ENCODE data around the gene PRSS38. TPM values are rescaled to one million over a fixed set of nuclear protein-coding genes. Genes with fewer than 3 reads are reported as not detected.
"Not testable (repeated sequence)": the region's sequence is repeated elsewhere in the genome, so short reads cannot be mapped to it uniquely, and the experiment has no call there.

Gene PRSS38
- total RNA-seq, 2 donors from 2014 or later: not detected

- WGBS, 2 experiments (ENCODE audit: insufficient coverage in 1 of 2, insufficient read length in 1 of 2): 87 to 92% methylated on average over 2 to 9 of the region's 10 CpGs
- H3K9ac ChIP-seq (ENCODE audit: extremely low read depth, low read length, poor library complexity, severe bottlenecking): no peak overlapping the region
- peaks cover 14% of the 10 kb centered on the region for H3K9me3 Mint-ChIP-seq
- no peak overlapping the region for H3K27ac Mint-ChIP-seq
- no peak overlapping the region for H3K4me3 ChIP-seq (ENCODE audit: low read length)
- no peaks in the 10 kb centered on the region for H3K27me3 Mint-ChIP-seq (ENCODE audit: insufficient read depth)
- DNase-seq: no peak
- H3K36me3 Mint-ChIP-seq (ENCODE audit: low read depth): no peaks in the 10 kb centered on the region
- H3K36me3 ChIP-seq (ENCODE audit: control insufficient read depth, insufficient read depth, low read length): no peaks in the 10 kb centered on the region
- TF ChIP-seq CTCF (conservative IDR thresholded peaks at IDR 0.05): no peak
- H3K4me1 Mint-ChIP-seq: no peaks in the 10 kb centered on the region
- peaks cover 14% of the 10 kb centered on the region for H3K27me3 ChIP-seq (ENCODE audit: control insufficient read depth, insufficient read depth, low read length, poor library complexity, severe bottlenecking)
- no peak overlapping the region for H3K27ac ChIP-seq (ENCODE audit: low read depth, low read length)
- H3K4me1 ChIP-seq (ENCODE audit: control insufficient read depth, insufficient read depth, low read length): no peaks in the 10 kb centered on the region
- peaks cover 6% of the 10 kb centered on the region for H3K9me3 ChIP-seq (ENCODE audit: control insufficient read depth, low read length)
- H3K4me3 Mint-ChIP-seq: no peak overlapping the region
Measured at GRCh38 chr1:227846265-227846858, 30.9 kb downstream of the PRSS38 start.

- not testable (repeated sequence) for H3K36me3 Mint-ChIP-seq (ENCODE audit: low read depth); H3K27me3 Mint-ChIP-seq (ENCODE audit: insufficient read depth); H3K4me3 Mint-ChIP-seq; H3K4me1 Mint-ChIP-seq; DNase-seq; H3K36me3 ChIP-seq (ENCODE audit: control insufficient read depth, insufficient read depth, low read length); H3K9ac ChIP-seq (ENCODE audit: extremely low read depth, low read length, poor library complexity, severe bottlenecking); H3K27ac Mint-ChIP-seq; H3K9me3 ChIP-seq (ENCODE audit: control insufficient read depth, low read length); H3K4me3 ChIP-seq (ENCODE audit: low read length); H3K4me1 ChIP-seq (ENCODE audit: control insufficient read depth, insufficient read depth, low read length); H3K27ac ChIP-seq (ENCODE audit: low read depth, low read length)
- WGBS, 2 experiments (ENCODE audit: insufficient coverage in 1 of 2, insufficient read length in 1 of 2): 79 to 83% methylated on average over 3 to 4 of the region's 4 CpGs
- H3K9me3 Mint-ChIP-seq: peaks cover 14% of the 10 kb centered on the region
- peaks cover 14% of the 10 kb centered on the region for H3K27me3 ChIP-seq (ENCODE audit: control insufficient read depth, insufficient read depth, low read length, poor library complexity, severe bottlenecking)
Measured at GRCh38 chr1:227847046-227847445, 31.6 kb downstream of the PRSS38 start.

GRCh38 chr1:227848430-227848932, 33.0 kb downstream of the PRSS38 start:
- Histone ChIP-seq H3K9me3 (ENCODE audit: control insufficient read depth, low read length) (peaks cover 6% of the 10 kb centered on the region), H3K27me3 (ENCODE audit: control insufficient read depth, insufficient read depth, low read length, poor library complexity, severe bottlenecking) (peaks cover 14% of the 10 kb centered on the region), H3K36me3 (ENCODE audit: control insufficient read depth, insufficient read depth, low read length) (no peaks in the 10 kb centered on the region), H3K27ac (ENCODE audit: low read depth, low read length) (no peak overlapping the region), H3K4me1 (ENCODE audit: control insufficient read depth, insufficient read depth, low read length) (no peaks in the 10 kb centered on the region), H3K4me3 (ENCODE audit: low read length) (no peak overlapping the region), H3K9ac (ENCODE audit: extremely low read depth, low read length, poor library complexity, severe bottlenecking) (no peak overlapping the region)
- Mint-ChIP-seq H3K27ac (no peak overlapping the region), H3K4me1 (no peaks in the 10 kb centered on the region), H3K9me3 (peaks cover 14% of the 10 kb centered on the region), H3K4me3 (no peak overlapping the region), H3K36me3 (ENCODE audit: low read depth) (no peaks in the 10 kb centered on the region), H3K27me3 (ENCODE audit: insufficient read depth) (no peaks in the 10 kb centered on the region)
- WGBS, 2 experiments (ENCODE audit: insufficient coverage in 1 of 2, insufficient read length in 1 of 2): 75 to 100% methylated on average over 2 to 3 of the region's 3 CpGs
- no peak for DNase-seq
- TF ChIP-seq CTCF (conservative IDR thresholded peaks at IDR 0.05): no peak
